ENCODE measurements around the gene PLEKHG4B. TPM values are rescaled to one million over a fixed set of nuclear protein-coding genes. Genes with fewer than 3 reads are reported as not detected.

PLEKHG4B gene
- polyA plus RNA-seq, 3 donors, result not detected

- H3K27me3 ChIP-seq (ENCODE audit: control insufficient read depth in 2 of 2, insufficient read depth in 2 of 2, low read length in 2 of 2), result no peaks in the 10 kb centered on the region
- peaks cover 4 to 8% of the 10 kb centered on the region in 2 donors for H3K9me3 ChIP-seq (replicated peaks in 1 of 2; ENCODE audit: control insufficient read depth in 1 of 2, insufficient read depth in 1 of 2, low read length in 2 of 2)
- Mint-ChIP-seq H3K4me1 (peaks cover 7% of the 10 kb centered on the region), H3K27ac (no peak overlapping the region), H3K4me3 (no peak overlapping the region), H3K27me3 (ENCODE audit: low read depth in 3 of 3) (peaks cover 3 to 5% (median 5%) of the 10 kb centered on the region in 3 donors), H3K36me3 (no peaks in the 10 kb centered on the region), H3K9me3 (peaks cover 0 to 20% (median 13%) of the 10 kb centered on the region in 7 donors)
- no peak overlapping the region for H3K9ac ChIP-seq (ENCODE audit: insufficient read depth, low read length, poor library complexity, severe bottlenecking)
- no peaks in the 10 kb centered on the region for H4K20me1 ChIP-seq (ENCODE audit: insufficient read depth, low read length)
- H2AFZ ChIP-seq (ENCODE audit: insufficient read depth, low read depth, low read length, poor library complexity, severe bottlenecking), result no peak overlapping the region
- no peak for TF ChIP-seq CTCF (IDR thresholded peaks at IDR 0.05)
- H3K27ac ChIP-seq (ENCODE audit: low read depth in 1 of 2, low read length in 2 of 2), result no peak overlapping the region
- no peaks in the 10 kb centered on the region for H3K36me3 ChIP-seq (replicated peaks in 1 of 2; ENCODE audit: control insufficient read depth in 1 of 2, insufficient read depth in 2 of 2, low read length in 2 of 2)
- no peak overlapping the region for H3K4me3 ChIP-seq (replicated peaks in 1 of 3; ENCODE audit: low read depth in 2 of 3, low read length in 3 of 3)
- WGBS (ENCODE audit: insufficient coverage), result no CpG with 5 or more reads among the region's 2 CpGs
- intact Hi-C loops (cut with micrococcal nuclease), result no loop called here
- no peak for DNase-seq
- peaks cover 0 to 4% of the 10 kb centered on the region in 2 donors for H3K4me1 ChIP-seq (ENCODE audit: control insufficient read depth in 1 of 2, insufficient read depth in 2 of 2, low read length in 2 of 2)
- H3K4me2 ChIP-seq (replicated peaks; ENCODE audit: extremely low read depth, low read length, poor library complexity, severe bottlenecking), result no peak overlapping the region
- H3K79me2 ChIP-seq (ENCODE audit: insufficient read depth, low read length), result no peaks in the 10 kb centered on the region
Observed at GRCh38 chr5:128446-128845, 36.5 kb downstream of the PLEKHG4B start.

DNA sequence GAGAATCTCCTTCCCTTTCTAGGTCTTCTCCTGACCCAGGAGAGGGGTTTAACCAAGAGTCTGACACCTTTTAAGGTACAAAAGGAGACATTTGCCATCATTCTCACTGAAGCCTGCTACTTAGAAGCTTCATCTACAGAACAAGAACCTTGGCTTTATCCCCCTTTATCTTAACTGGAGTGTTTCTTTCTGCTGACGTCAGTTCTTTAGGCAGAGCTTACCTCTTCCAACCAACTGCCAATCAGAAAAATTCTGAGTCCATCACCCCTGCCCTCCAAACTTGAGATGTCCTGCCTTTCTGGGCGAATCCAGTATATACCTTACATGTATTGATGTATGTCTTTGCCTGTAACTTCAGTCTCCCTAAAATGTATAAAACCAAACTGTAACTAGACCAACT is 37.2 kb downstream of the PLEKHG4B start:
- Histone ChIP-seq H3K4me2 (replicated peaks; ENCODE audit: extremely low read depth, low read length, poor library complexity, severe bottlenecking) (no peak overlapping the region), H3K27ac (ENCODE audit: low read depth in 1 of 2, low read length in 2 of 2) (no peak overlapping the region), H3K4me3 (replicated peaks in 1 of 3; ENCODE audit: low read depth in 2 of 3, low read length in 3 of 3) (no peak overlapping the region), H2AFZ (ENCODE audit: insufficient read depth, low read depth, low read length, poor library complexity, severe bottlenecking) (no peak overlapping the region), H4K20me1 (ENCODE audit: insufficient read depth, low read length) (no peaks in the 10 kb centered on the region), H3K9ac (ENCODE audit: insufficient read depth, low read length, poor library complexity, severe bottlenecking) (no peak overlapping the region), H3K36me3 (replicated peaks in 1 of 2; ENCODE audit: control insufficient read depth in 1 of 2, insufficient read depth in 2 of 2, low read length in 2 of 2) (no peaks in the 10 kb centered on the region), H3K4me1 (ENCODE audit: control insufficient read depth in 1 of 2, insufficient read depth in 2 of 2, low read length in 2 of 2) (peaks cover 0 to 4% of the 10 kb centered on the region in 2 donors), H3K79me2 (ENCODE audit: insufficient read depth, low read length) (no peaks in the 10 kb centered on the region), H3K9me3 (replicated peaks in 1 of 2; ENCODE audit: control insufficient read depth in 1 of 2, insufficient read depth in 1 of 2, low read length in 2 of 2) (peaks cover 4 to 8% of the 10 kb centered on the region in 2 donors), H3K27me3 (ENCODE audit: control insufficient read depth in 2 of 2, insufficient read depth in 2 of 2, low read length in 2 of 2) (no peaks in the 10 kb centered on the region)
- Mint-ChIP-seq H3K27me3 (ENCODE audit: low read depth in 3 of 3) (peaks cover 3 to 5% (median 5%) of the 10 kb centered on the region in 3 donors), H3K9me3 (peaks cover 0 to 20% (median 12%) of the 10 kb centered on the region in 7 donors), H3K4me3 (no peak overlapping the region), H3K27ac (peak overlapping the region in 2 of 7 donors; percentile 0 to 68), H3K36me3 (no peaks in the 10 kb centered on the region), H3K4me1 (peaks cover 7% of the 10 kb centered on the region)
- no peak for TF ChIP-seq CTCF (IDR thresholded peaks at IDR 0.05)
- no CpG with 5 or more reads among the region's 2 CpGs for WGBS (ENCODE audit: insufficient coverage)
- no peak for DNase-seq
- intact Hi-C loops (cut with micrococcal nuclease), result no loop called here

Data from CD14-positive monocyte (primary cell).